Body of pancreas (tissue), 4 donors: ENCODE results near the gene UBE2G2. TPM values are rescaled to one million over a fixed set of nuclear protein-coding genes. Genes with fewer than 3 reads are reported as not detected.

ENCODE experiments used
- ATAC-seq: fragments of 150-250 bp; one replicate; pipeline ENCODE4 v1.9.1; 2016
- DNase-seq, 4 donors: peaks; one replicate each; pipeline ENCODE4 v3.0.0-alpha.2; 2019
- H3K27ac ChIP-seq, 4 donors: fragments of 200-600 bp; sonication (generic); 1 replicate in 3 of 4; 2 replicates in 1 of 4; pipeline versions ENCODE4 v1.5.1 to v1.6.1; 2016 to 2019; ENCODE audit warnings: mild to moderate bottlenecking in 1 of 4, mixed read lengths in 1 of 4, moderate library complexity in 1 of 4
- H3K27me3 ChIP-seq, 2 donors: fragments of 200-600 bp; sonication (generic); one replicate each; pipeline ENCODE4 v1.6.0; 2016; ENCODE audit warnings: mild to moderate bottlenecking in 1 of 2
- H3K36me3 ChIP-seq, 2 donors: fragments of 200-600 bp; sonication (generic); replicated peaks in 1 of 2; 2 replicates each; pipeline ENCODE4 v1.5.1; 2016; ENCODE audit warnings: low read depth in 2 of 2; ENCODE audit not compliant: insufficient read depth in 1 of 2
- H3K4me1 ChIP-seq: fragments of 200-600 bp; sonication (generic); one replicate; pipeline ENCODE4 v1.6.0; 2016
- H3K4me3 ChIP-seq, 2 donors: fragments of 200-600 bp; sonication (generic); 1 replicate in 1 of 2; 2 replicates in 1 of 2; pipeline ENCODE4 v1.5.1; 2016 to 2019
- H3K9me3 ChIP-seq, 3 donors: fragments of 200-600 bp; sonication (generic); 1 replicate in 2 of 3; 2 replicates in 1 of 3; pipeline ENCODE4 v1.5.1; 2016
- POLR2A ChIP-seq, 3 donors: fragments of 450-650 bp; IDR thresholded peaks; one replicate each; pipeline ENCODE4 v1.6.1; 2016; ENCODE audit warnings: antibody characterized with exemption in 3 of 3, mild to moderate bottlenecking in 2 of 3
- WGBS, 2 donors: methylation state at CpG; one replicate each; pipeline ENCODE4 v1.1.5; 2017; 5-methylcytosine and 5-hydroxymethylcytosine counted together
- intact Hi-C: fragments of 100-400 bp; cut with DNase I; formaldehyde crosslinking; loops from one replicate; pipeline ENCODE4 v1.15.1; 2023
- total RNA-seq, 2 donors: library from RNA; depleted of rRNA; stranded (reverse); fragments of >200 nt; gene quantifications; one replicate each; pipeline ENCODE4 v1.1.0, GENCODE V29; 2016
- TF ChIP-seq, protein P1 (sequence below), 7 experiments: fragments of 450-650 bp in 4 of 7; fragments of 200-600 bp in 3 of 7; sonication (generic) in 3 of 7; IDR thresholded peaks; one replicate each; pipeline ENCODE4 v1.5.1; 2016 to 2019; ENCODE audit warnings: antibody characterized with exemption in 7 of 7

Gene UBE2G2
- total RNA-seq, 2 donors from 2014 or later, result 61.7 to 64.3 TPM

DNA sequence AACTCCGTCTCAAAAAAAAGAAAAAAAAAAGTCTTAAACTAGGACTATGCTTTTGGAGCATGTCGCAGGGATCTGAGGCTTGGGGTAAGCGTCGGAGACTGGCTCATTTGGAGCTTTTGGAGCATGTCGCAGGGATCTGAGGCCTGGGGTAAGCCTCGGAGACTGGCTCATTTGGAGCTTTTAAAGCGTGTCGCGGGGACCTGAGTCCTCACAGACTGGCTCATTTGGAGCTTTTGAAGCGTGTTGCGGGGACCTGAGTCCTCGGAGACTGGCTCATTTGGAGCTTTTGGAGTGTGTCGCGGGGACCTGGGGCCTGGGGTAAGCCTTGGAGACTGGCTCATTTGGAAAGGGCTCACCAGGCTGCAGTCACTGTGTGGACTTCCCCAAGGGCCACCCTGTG is 76.7 kb downstream of the UBE2G2 start:
- H3K36me3 ChIP-seq, result no peaks in the 10 kb centered on the region
- H3K27me3 ChIP-seq, result peaks cover 0 to 11% of the 10 kb centered on the region in 2 donors
- TF ChIP-seq POLR2A (IDR thresholded peaks at IDR 0.05), result no peak
- TF ChIP-seq, protein P1, sequence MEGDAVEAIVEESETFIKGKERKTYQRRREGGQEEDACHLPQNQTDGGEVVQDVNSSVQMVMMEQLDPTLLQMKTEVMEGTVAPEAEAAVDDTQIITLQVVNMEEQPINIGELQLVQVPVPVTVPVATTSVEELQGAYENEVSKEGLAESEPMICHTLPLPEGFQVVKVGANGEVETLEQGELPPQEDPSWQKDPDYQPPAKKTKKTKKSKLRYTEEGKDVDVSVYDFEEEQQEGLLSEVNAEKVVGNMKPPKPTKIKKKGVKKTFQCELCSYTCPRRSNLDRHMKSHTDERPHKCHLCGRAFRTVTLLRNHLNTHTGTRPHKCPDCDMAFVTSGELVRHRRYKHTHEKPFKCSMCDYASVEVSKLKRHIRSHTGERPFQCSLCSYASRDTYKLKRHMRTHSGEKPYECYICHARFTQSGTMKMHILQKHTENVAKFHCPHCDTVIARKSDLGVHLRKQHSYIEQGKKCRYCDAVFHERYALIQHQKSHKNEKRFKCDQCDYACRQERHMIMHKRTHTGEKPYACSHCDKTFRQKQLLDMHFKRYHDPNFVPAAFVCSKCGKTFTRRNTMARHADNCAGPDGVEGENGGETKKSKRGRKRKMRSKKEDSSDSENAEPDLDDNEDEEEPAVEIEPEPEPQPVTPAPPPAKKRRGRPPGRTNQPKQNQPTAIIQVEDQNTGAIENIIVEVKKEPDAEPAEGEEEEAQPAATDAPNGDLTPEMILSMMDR (IDR thresholded peaks at IDR 0.05), result no peak
- H3K9me3 ChIP-seq, result no peaks in the 10 kb centered on the region
- ATAC-seq (no peak), DNase-seq (no peak)
- H3K4me1 ChIP-seq, result no peaks in the 10 kb centered on the region
- 73 to 80% methylated on average over 11 to 14 of the region's 14 CpGs for WGBS, 2 donors
- H3K4me3 ChIP-seq, result no peak overlapping the region
- intact Hi-C loops, result no loop called here
- H3K27ac ChIP-seq, result no peak overlapping the region

DNA sequence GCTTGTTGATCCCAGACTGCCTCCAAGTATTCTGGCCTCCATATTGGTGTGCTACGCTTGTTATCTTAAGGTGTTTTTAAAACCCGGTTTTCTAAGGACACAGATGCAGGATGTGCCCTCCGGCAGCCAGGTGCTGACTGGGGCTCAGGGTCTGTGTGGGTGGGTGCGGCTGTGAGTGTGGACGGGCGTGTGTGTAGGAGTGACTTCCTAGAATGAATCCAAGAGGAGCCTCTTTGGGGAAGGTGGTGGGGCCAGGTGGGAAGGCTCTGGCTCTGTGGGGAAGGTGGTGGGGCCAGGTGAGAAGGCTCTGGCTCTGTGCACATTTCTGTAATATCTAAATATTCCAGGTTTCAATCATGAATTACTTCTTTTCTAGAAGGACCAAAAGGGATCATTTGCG is 77.4 kb downstream of the UBE2G2 start:
- H3K4me1 ChIP-seq, result no peaks in the 10 kb centered on the region
- DNase-seq (no peak), ATAC-seq (no peak)
- no peak overlapping the region for H3K4me3 ChIP-seq
- no peaks in the 10 kb centered on the region for H3K36me3 ChIP-seq
- no peak overlapping the region for H3K27ac ChIP-seq
- H3K27me3 ChIP-seq, result peaks cover 0 to 11% of the 10 kb centered on the region in 2 donors
- H3K9me3 ChIP-seq, result no peaks in the 10 kb centered on the region
- intact Hi-C loops, result no loop called here
- WGBS, 2 donors, result 70 to 77% methylated on average over 7 of the region's 7 CpGs
- TF ChIP-seq POLR2A (IDR thresholded peaks at IDR 0.05), result no peak
- TF ChIP-seq, protein P1 (IDR thresholded peaks at IDR 0.05), result no peak

DNA sequence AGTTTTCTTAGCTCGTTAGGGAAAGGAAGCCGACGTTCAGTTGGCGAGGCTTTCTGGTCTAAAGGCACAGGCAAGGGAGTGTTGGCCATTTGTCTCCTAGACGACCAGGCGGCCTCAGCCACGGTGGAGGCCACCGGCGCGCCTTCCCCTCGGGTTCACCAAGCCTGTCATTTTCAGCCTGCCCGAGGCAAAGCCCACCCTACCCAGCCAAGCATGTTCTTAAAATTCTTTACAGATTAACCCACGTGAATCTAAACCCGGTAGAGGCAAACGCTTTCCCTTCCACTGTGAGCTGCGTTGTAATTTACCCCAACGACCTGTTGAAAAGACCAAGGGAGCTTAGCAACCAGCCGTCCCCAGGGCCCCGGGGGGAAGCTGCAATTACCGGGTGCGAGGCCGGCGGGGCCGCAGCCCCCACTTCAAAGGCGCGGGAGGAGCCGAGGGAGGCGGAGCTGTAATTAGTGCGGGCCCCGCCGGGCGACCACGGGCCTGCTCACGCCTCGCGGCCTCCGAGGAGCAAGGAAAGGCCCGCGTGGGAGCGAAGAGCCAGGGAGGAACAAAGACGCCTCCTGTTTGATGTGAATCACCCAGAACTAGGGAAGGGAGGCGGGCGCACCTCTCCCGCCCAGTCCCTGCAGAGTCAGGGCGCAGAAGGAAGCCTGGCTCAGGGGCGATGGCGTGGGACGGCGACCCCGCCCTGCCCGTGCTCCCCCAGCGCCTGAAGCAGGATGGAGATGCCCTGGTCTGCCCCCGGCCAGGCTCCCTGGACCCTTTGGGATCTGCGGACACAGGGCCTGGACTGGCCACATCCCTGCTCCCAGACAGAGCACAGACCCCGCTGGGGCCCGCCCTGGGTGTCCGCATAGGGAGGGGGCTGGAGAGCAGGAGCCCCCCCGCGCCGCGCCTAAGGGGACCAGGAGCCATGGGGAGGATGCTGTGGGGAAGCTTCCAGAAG is 78.2 kb downstream of the UBE2G2 start:
- 23% methylated on average over 48 to 58 of the region's 61 CpGs for WGBS, 2 donors

DNA sequence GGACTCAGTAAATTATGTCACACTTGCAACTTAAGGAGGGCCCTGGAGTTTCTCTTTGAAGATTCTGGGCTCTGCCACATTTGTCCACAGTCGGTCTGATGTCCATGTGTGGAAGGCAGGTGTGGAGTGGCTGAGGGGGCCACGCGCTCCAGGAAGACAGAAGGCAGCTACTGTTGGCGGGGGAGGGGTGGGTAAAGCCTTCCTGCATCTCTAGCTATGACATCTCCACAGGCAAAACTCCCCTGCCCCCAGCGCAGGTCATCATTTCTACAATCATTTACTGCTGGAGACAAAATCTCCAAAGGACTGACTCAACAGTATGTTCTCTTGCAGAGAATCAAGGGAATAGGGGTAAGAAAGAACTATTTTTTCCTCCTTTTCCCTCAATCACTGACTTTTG is 78.9 kb downstream of the UBE2G2 start:
- ATAC-seq, result no peak
- peaks cover 0 to 11% of the 10 kb centered on the region in 2 donors for H3K27me3 ChIP-seq
- DNase-seq, result no peak
- 64 to 77% methylated on average over 5 of the region's 5 CpGs for WGBS, 2 donors
- H3K27ac ChIP-seq, result no peak overlapping the region
- intact Hi-C loops, result no loop called here
- TF ChIP-seq POLR2A (IDR thresholded peaks at IDR 0.05), result no peak
- TF ChIP-seq, protein P1 (IDR thresholded peaks at IDR 0.05), result no peak
- H3K36me3 ChIP-seq, result no peaks in the 10 kb centered on the region
- H3K9me3 ChIP-seq, result no peaks in the 10 kb centered on the region
- H3K4me3 ChIP-seq, result no peak overlapping the region
- H3K4me1 ChIP-seq, result no peaks in the 10 kb centered on the region

More for the DNA sequence above, 78.2 kb downstream of the UBE2G2 start:
- ATAC-seq, result no peak
- Histone ChIP-seq H3K27ac (no peak overlapping the region), H3K36me3 (no peaks in the 10 kb centered on the region), H3K4me3 (no peak overlapping the region), H3K4me1 (no peaks in the 10 kb centered on the region), H3K9me3 (no peaks in the 10 kb centered on the region), H3K27me3 (peaks cover 0 to 11% of the 10 kb centered on the region in 2 donors)
- DNase-seq, result no peak
- no peak for TF ChIP-seq POLR2A (IDR thresholded peaks at IDR 0.05)
- TF ChIP-seq, protein P1 (IDR thresholded peaks at IDR 0.05), result no peak
- intact Hi-C loops, result no loop called here
